Right hindlimb (tissue), 1 donor: ENCODE measurements around the gene BAZ2B.
"Not testable (repeated sequence)": the region's sequence is repeated elsewhere in the genome, so short reads cannot be mapped to it uniquely, and the experiment has no call there.

ENCODE experiments used
- DNase-seq: peaks from one replicate; pipeline ENCODE4 v3.0.0-alpha.2; 2018

The BAZ2B gene

GRCh38 chr2:159571540-159572260 is 44.6 kb downstream of the BAZ2B start:
- no peak for DNase-seq

GRCh38 chr2:159564081-159564480 is 52.3 kb downstream of the BAZ2B start:
- no peak for DNase-seq

- no peak for DNase-seq
Observed at GRCh38 chr2:159562248-159562647, 54.1 kb downstream of the BAZ2B start.

GRCh38 chr2:159561786-159562185 is 54.6 kb downstream of the BAZ2B start:
- DNase-seq = no peak

- no peak for DNase-seq
Observed at GRCh38 chr2:159561242-159561641, 55.1 kb downstream of the BAZ2B start.

- DNase-seq = no peak
Observed at GRCh38 chr2:159559034-159559433, 57.3 kb downstream of the BAZ2B start.

- no peak for DNase-seq
Observed at GRCh38 chr2:159558479-159558878, 57.9 kb downstream of the BAZ2B start.

- DNase-seq = no peak
Observed at GRCh38 chr2:159557437-159558034, 58.8 kb downstream of the BAZ2B start.

- no peak for DNase-seq
Observed at GRCh38 chr2:159555651-159556392, 60.5 kb downstream of the BAZ2B start.

GRCh38 chr2:159553727-159554126 is 62.6 kb downstream of the BAZ2B start:
- DNase-seq = no peak

- no peak for DNase-seq
Observed at GRCh38 chr2:159551806-159552205, 64.5 kb downstream of the BAZ2B start.

- DNase-seq = no peak
Observed at GRCh38 chr2:159550231-159550630, 66.1 kb downstream of the BAZ2B start.

GRCh38 chr2:159549234-159549633 is 67.1 kb downstream of the BAZ2B start:
- no peak for DNase-seq

GRCh38 chr2:159546716-159547430 is 69.5 kb downstream of the BAZ2B start:
- no peak for DNase-seq

- no peak for DNase-seq
Observed at GRCh38 chr2:159546039-159546438, 70.3 kb downstream of the BAZ2B start.

- no peak for DNase-seq
Observed at GRCh38 chr2:159545085-159545484, 71.3 kb downstream of the BAZ2B start.

- no peak for DNase-seq
Observed at GRCh38 chr2:159542101-159542500, 74.2 kb downstream of the BAZ2B start.

GRCh38 chr2:159539701-159540100 is 76.6 kb downstream of the BAZ2B start:
- DNase-seq = no peak

- no peak for DNase-seq
Observed at GRCh38 chr2:159538801-159539200, 77.5 kb downstream of the BAZ2B start.

GRCh38 chr2:159535261-159535660 is 81.1 kb downstream of the BAZ2B start:
- DNase-seq = not testable (repeated sequence)

GRCh38 chr2:159531475-159531874 is 84.9 kb downstream of the BAZ2B start:
- no peak for DNase-seq

GRCh38 chr2:159526433-159526832 is 89.9 kb downstream of the BAZ2B start:
- no peak for DNase-seq

- no peak for DNase-seq
Observed at GRCh38 chr2:159525012-159525411, 91.3 kb downstream of the BAZ2B start.
